ENCODE results near the gene PPFIA2.

DNA sequence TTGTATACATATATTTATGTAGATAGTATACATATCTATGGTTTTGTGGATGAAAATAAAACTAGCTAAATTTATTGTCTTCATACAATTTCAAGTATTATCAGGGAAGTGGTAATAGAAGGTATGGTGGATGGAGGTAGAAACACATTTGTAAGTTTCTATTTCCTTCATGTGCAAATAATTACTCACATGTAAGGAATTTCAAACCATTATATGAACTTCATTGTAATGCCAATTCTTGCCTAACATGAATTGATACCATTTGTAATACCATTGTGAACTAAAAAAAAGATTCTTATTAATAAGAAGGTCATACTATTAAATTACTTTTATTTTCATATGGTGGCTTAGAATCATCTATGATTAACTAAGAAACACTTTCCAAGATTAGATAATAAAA is 20.1 kb upstream of the PPFIA2 start:
- TF ChIP-seq POLR2A (IDR thresholded peaks at IDR 0.05) = no peak
- TF ChIP-seq, protein P1, sequence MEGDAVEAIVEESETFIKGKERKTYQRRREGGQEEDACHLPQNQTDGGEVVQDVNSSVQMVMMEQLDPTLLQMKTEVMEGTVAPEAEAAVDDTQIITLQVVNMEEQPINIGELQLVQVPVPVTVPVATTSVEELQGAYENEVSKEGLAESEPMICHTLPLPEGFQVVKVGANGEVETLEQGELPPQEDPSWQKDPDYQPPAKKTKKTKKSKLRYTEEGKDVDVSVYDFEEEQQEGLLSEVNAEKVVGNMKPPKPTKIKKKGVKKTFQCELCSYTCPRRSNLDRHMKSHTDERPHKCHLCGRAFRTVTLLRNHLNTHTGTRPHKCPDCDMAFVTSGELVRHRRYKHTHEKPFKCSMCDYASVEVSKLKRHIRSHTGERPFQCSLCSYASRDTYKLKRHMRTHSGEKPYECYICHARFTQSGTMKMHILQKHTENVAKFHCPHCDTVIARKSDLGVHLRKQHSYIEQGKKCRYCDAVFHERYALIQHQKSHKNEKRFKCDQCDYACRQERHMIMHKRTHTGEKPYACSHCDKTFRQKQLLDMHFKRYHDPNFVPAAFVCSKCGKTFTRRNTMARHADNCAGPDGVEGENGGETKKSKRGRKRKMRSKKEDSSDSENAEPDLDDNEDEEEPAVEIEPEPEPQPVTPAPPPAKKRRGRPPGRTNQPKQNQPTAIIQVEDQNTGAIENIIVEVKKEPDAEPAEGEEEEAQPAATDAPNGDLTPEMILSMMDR (IDR thresholded peaks at IDR 0.05) = no peak
- TF ChIP-seq POLR2AphosphoS5 (IDR thresholded peaks at IDR 0.05) = no peak
- TF ChIP-seq EP300 (IDR thresholded peaks at IDR 0.05) = no peak

All from stomach (tissue), 4 donors.